Left ventricle myocardium inferior (tissue), 1 donor: ENCODE data around the gene AFAP1L1. TPM values are rescaled to one million over a fixed set of nuclear protein-coding genes. Genes with fewer than 3 reads are reported as not detected.

Experiments used
- DNase-seq: peaks from one replicate; pipeline ENCODE4 v3.0.0-alpha.2; 2020
- H3K27ac ChIP-seq: fragments of 200-600 bp; replicated peaks from 2 replicates; pipeline ENCODE4 v1.8.0; 2021
- H3K27me3 ChIP-seq: fragments of 200-600 bp; 2 replicates; pipeline ENCODE4 v1.8.0; 2021; ENCODE audit warnings: low read depth
- H3K36me3 ChIP-seq: fragments of 200-600 bp; 2 replicates; pipeline ENCODE4 v1.8.0; 2021
- H3K4me1 ChIP-seq: fragments of 200-600 bp; 2 replicates; pipeline ENCODE4 v1.8.0; 2021
- H3K4me3 ChIP-seq: fragments of 200-600 bp; 2 replicates; pipeline ENCODE4 v1.8.0; 2021; ENCODE audit warnings: mild to moderate bottlenecking, moderate library complexity
- H3K9me3 ChIP-seq: fragments of 200-600 bp; replicated peaks from 2 replicates; pipeline ENCODE4 v1.8.0; 2021
- intact Hi-C: fragments of 100-400 bp; cut with micrococcal nuclease; formaldehyde crosslinking; loops from one replicate; pipeline ENCODE4 v1.11.0; 2022
- total RNA-seq: library from RNA; stranded (reverse); fragmentation: NEBNext Ultra II Directional; extraction: Animal tissue kit (Norgen Biotek cat#: 25700); gene quantifications from one replicate; pipeline ENCODE4 v1.2.1, GENCODE V29; 2021
- TF ChIP-seq, protein P1 (sequence below): fragments of 200-600 bp; IDR thresholded peaks from 2 replicates; pipeline ENCODE4 v1.8.0; 2021; ENCODE audit warnings: antibody characterized with exemption, mild to moderate bottlenecking, borderline replicate concordance
- donor health status: DM: no; HTN: yes; CAD: no; lungs with severe emphysema.

Gene AFAP1L1
- total RNA-seq, 1 donor from 2014 or later, result 40.6 TPM

DNA sequence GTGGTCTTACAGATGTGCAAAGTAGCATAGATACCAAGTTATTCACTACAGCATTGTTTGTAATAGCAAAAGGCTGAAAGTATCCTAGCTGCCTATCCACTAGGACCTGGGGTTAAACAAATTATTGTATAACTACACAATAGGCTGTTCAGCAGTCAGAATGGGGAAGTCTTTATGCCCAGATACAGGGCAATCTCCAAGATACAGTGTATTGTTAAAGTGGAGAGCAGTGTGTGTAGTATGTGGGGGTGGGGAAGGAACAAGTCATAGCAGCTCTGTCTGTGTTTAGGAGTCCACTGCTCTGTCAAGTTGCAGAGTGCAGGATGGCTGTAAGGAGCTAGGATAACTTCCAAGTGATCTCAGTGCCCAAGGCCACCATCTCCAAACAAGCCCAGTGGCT, 91.7 kb downstream of the AFAP1L1 start:
- no peaks in the 10 kb centered on the region for H3K27me3 ChIP-seq
- intact Hi-C loops, result no loop called here
- TF ChIP-seq, protein P1, sequence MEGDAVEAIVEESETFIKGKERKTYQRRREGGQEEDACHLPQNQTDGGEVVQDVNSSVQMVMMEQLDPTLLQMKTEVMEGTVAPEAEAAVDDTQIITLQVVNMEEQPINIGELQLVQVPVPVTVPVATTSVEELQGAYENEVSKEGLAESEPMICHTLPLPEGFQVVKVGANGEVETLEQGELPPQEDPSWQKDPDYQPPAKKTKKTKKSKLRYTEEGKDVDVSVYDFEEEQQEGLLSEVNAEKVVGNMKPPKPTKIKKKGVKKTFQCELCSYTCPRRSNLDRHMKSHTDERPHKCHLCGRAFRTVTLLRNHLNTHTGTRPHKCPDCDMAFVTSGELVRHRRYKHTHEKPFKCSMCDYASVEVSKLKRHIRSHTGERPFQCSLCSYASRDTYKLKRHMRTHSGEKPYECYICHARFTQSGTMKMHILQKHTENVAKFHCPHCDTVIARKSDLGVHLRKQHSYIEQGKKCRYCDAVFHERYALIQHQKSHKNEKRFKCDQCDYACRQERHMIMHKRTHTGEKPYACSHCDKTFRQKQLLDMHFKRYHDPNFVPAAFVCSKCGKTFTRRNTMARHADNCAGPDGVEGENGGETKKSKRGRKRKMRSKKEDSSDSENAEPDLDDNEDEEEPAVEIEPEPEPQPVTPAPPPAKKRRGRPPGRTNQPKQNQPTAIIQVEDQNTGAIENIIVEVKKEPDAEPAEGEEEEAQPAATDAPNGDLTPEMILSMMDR, result no peak
- peaks cover 12% of the 10 kb centered on the region for H3K4me1 ChIP-seq
- H3K36me3 ChIP-seq, result no peaks in the 10 kb centered on the region
- H3K9me3 ChIP-seq, result no peaks in the 10 kb centered on the region
- H3K4me3 ChIP-seq, result no peak overlapping the region
- no peak overlapping the region for H3K27ac ChIP-seq
- no peak for DNase-seq

DNA sequence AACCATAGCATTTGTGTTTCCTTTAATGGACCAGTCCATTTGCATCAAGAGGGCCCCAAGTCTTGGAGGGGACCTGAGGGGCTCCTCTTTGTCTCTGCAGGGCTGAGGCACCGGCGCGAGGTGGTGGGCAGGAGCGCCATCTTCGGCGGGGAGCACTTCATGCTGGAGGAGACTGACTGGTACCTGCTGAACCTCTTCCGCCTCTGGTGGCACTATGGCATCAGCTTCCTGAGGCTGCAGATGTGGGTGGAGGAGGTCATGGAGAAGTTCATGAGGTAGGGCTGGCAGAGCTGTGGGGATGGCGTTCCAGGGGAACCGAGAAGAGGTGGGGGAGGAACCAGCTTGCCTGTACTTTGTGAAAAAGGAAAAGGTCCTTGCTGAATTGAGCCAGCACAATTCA, 92.3 kb downstream of the AFAP1L1 start:
- Histone ChIP-seq H3K4me3 (no peak overlapping the region), H3K27ac (no peak overlapping the region), H3K4me1 (peaks cover 6% of the 10 kb centered on the region), H3K36me3 (no peaks in the 10 kb centered on the region), H3K9me3 (no peaks in the 10 kb centered on the region), H3K27me3 (no peaks in the 10 kb centered on the region)
- intact Hi-C loops, result no loop called here
- no peak for DNase-seq
- TF ChIP-seq, protein P1, result no peak

- no peak for DNase-seq
- Histone ChIP-seq H3K27ac (no peak overlapping the region), H3K4me3 (no peak overlapping the region), H3K36me3 (no peaks in the 10 kb centered on the region), H3K4me1 (peaks cover 6% of the 10 kb centered on the region), H3K9me3 (no peaks in the 10 kb centered on the region), H3K27me3 (no peaks in the 10 kb centered on the region)
- TF ChIP-seq, protein P1, result no peak
- intact Hi-C loops, result no loop called here
Measured at GRCh38 chr5:149364719-149365118, 93.1 kb downstream of the AFAP1L1 start.

GRCh38 chr5:149365418-149365817, 93.8 kb downstream of the AFAP1L1 start:
- Histone ChIP-seq H3K9me3 (no peaks in the 10 kb centered on the region), H3K36me3 (no peaks in the 10 kb centered on the region), H3K4me3 (no peak overlapping the region), H3K27ac (no peak overlapping the region), H3K4me1 (peaks cover 8% of the 10 kb centered on the region), H3K27me3 (no peaks in the 10 kb centered on the region)
- intact Hi-C loops, result no loop called here
- DNase-seq, result no peak
- TF ChIP-seq, protein P1, result no peak

DNA sequence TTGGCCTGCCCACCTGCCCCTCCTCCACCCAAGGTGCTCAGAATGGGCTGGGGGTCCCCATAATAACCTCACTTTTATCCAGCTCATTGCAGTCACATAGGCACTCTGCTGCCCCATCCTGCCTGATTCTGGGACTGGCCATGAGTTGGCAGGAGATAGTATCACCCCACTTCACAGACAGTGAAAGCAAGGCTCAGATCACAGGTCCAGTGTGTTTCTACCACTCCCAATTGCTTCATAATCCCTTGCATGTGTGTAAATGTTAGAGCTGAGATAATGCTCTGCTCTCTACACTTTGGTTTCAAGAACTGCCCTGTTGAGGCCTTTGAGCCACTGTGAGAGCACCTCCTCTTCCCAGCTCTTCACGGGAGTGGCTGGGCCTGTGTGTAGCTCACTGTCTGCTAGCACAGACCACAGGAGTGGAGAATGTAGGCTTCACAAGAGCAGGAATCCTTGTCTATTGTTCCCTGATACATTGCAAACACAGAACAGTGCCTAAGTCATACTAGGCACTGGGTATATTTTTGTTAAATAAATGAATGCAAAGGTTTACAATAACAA, 94.6 kb downstream of the AFAP1L1 start:
- Histone ChIP-seq H3K27me3 (no peaks in the 10 kb centered on the region), H3K27ac (no peak overlapping the region), H3K4me3 (no peak overlapping the region), H3K4me1 (peaks cover 16% of the 10 kb centered on the region), H3K9me3 (no peaks in the 10 kb centered on the region), H3K36me3 (no peaks in the 10 kb centered on the region)
- TF ChIP-seq, protein P1, result no peak
- no peak for DNase-seq
- intact Hi-C loops, result no loop called here
